ENCODE results near the gene FALEC. TPM values are rescaled to one million over a fixed set of nuclear protein-coding genes. Genes with fewer than 3 reads are reported as not detected.

FALEC gene
- total RNA-seq, 2 experiments from 2014 or later, result 0.64 TPM; not detected in 1

GRCh38 chr1:150574260-150575071, 58.9 kb downstream of the FALEC start:
- H3K36me3 Mint-ChIP-seq (ENCODE audit: low read depth), result peaks cover 92% of the 10 kb centered on the region
- ChIA-PET POLR2A (interaction anchor here (6.4 kb wide), 1 partner anchor 13 kb away, joined by 41 read pairs; no protein-coding TSS in a partner anchor), CTCF (interaction anchor here (0.5 to 14.6 kb wide), 4 partner anchors 8 to 402 kb away, joined by 3 to 158 read pairs (median 3); no protein-coding TSS in a partner anchor)
- peaks cover 48% of the 10 kb centered on the region for H3K4me1 Mint-ChIP-seq
- H3K9me3 Mint-ChIP-seq, result no peaks in the 10 kb centered on the region
- no peak for DNase-seq
- H3K27ac Mint-ChIP-seq, result peak overlapping the region; percentile 98
- no peaks in the 10 kb centered on the region for H3K27me3 Mint-ChIP-seq
- H3K4me3 Mint-ChIP-seq, result peak overlapping the region; percentile 99

- no peak for DNase-seq
- ChIA-PET CTCF (interaction anchor here (0.5 to 14.6 kb wide), 4 partner anchors 9 to 401 kb away, joined by 3 to 158 read pairs (median 3); no protein-coding TSS in a partner anchor), POLR2A (interaction anchor here (6.4 kb wide), 1 partner anchor 13 kb away, joined by 41 read pairs; no protein-coding TSS in a partner anchor)
- Mint-ChIP-seq H3K4me1 (peaks cover 46% of the 10 kb centered on the region), H3K9me3 (no peaks in the 10 kb centered on the region), H3K36me3 (ENCODE audit: low read depth) (peaks cover 86% of the 10 kb centered on the region), H3K27me3 (no peaks in the 10 kb centered on the region), H3K4me3 (peak overlapping the region; percentile 99), H3K27ac (peak overlapping the region; percentile 98)
Measured at GRCh38 chr1:150575072-150575489, 59.5 kb downstream of the FALEC start.

GRCh38 chr1:150575518-150576366, 60.2 kb downstream of the FALEC start:
- no peak for DNase-seq
- CTCF ChIA-PET, result interaction anchor here (1.4 to 14.6 kb wide), 3 partner anchors 8 to 401 kb away, joined by 3 to 158 read pairs (median 10); no protein-coding TSS in a partner anchor
- POLR2A ChIA-PET, result interaction anchor here (1.3 to 6.4 kb wide), 4 partner anchors 8 to 54 kb away, joined by 5 to 50 read pairs (median 24); partner anchors contain the start of gene ENSA
- Mint-ChIP-seq H3K9me3 (no peaks in the 10 kb centered on the region), H3K4me3 (peak overlapping the region; percentile 99), H3K4me1 (peaks cover 46% of the 10 kb centered on the region), H3K36me3 (ENCODE audit: low read depth) (peaks cover 84% of the 10 kb centered on the region), H3K27ac (peak overlapping the region; percentile 98), H3K27me3 (no peaks in the 10 kb centered on the region)

- Mint-ChIP-seq H3K36me3 (ENCODE audit: low read depth) (peaks cover 78% of the 10 kb centered on the region), H3K4me1 (peaks cover 45% of the 10 kb centered on the region), H3K9me3 (no peaks in the 10 kb centered on the region), H3K27ac (peak overlapping the region; percentile 98), H3K4me3 (peak overlapping the region; percentile 99), H3K27me3 (no peaks in the 10 kb centered on the region)
- POLR2A ChIA-PET, result interaction anchor here (1.3 to 4.6 kb wide), 3 partner anchors 9 to 53 kb away, joined by 5 to 50 read pairs (median 7); partner anchors contain the start of gene ENSA
- CTCF ChIA-PET, result interaction anchor here (0.6 to 14.6 kb wide), 3 partner anchors 8 to 400 kb away, joined by 3 to 158 read pairs (median 10); no protein-coding TSS in a partner anchor
- DNase-seq, result no peak
Measured at GRCh38 chr1:150576367-150576711, 60.8 kb downstream of the FALEC start.

GRCh38 chr1:150576794-150577556, 61.4 kb downstream of the FALEC start:
- Mint-ChIP-seq H3K4me1 (peaks cover 40% of the 10 kb centered on the region), H3K4me3 (peak overlapping the region; percentile 99), H3K36me3 (ENCODE audit: low read depth) (peaks cover 76% of the 10 kb centered on the region), H3K27me3 (no peaks in the 10 kb centered on the region), H3K9me3 (no peaks in the 10 kb centered on the region), H3K27ac (peak overlapping the region; percentile 98)
- CTCF ChIA-PET, result interaction anchor here (0.6 to 14.6 kb wide), 4 partner anchors 9 to 399 kb away, joined by 3 to 158 read pairs (median 7); no protein-coding TSS in a partner anchor
- no peak for DNase-seq
- POLR2A ChIA-PET, result interaction anchor here (0.9 to 4.6 kb wide), 4 partner anchors 9 to 61 kb away, joined by 5 to 50 read pairs (median 6); partner anchors contain the start of genes ENSA and FALEC

GRCh38 chr1:150577557-150578271, 62.2 kb downstream of the FALEC start:
- H3K4me3 Mint-ChIP-seq, result peak overlapping the region; percentile 99
- DNase-seq, result peak; percentile 46
- no peaks in the 10 kb centered on the region for H3K27me3 Mint-ChIP-seq
- peak overlapping the region; percentile 98 for H3K27ac Mint-ChIP-seq
- peaks cover 38% of the 10 kb centered on the region for H3K4me1 Mint-ChIP-seq
- no peaks in the 10 kb centered on the region for H3K9me3 Mint-ChIP-seq
- POLR2A ChIA-PET, result interaction anchor here (0.9 to 4.6 kb wide), 2 partner anchors 15 to 62 kb away, joined by 6 to 50 read pairs; partner anchors contain the start of gene FALEC
- peaks cover 69% of the 10 kb centered on the region for H3K36me3 Mint-ChIP-seq (ENCODE audit: low read depth)
- CTCF ChIA-PET, result interaction anchor here (1.2 to 14.6 kb wide), 4 partner anchors 10 to 44 kb away, joined by 4 to 158 read pairs (median 7); no protein-coding TSS in a partner anchor

- no peaks in the 10 kb centered on the region for H3K9me3 Mint-ChIP-seq
- H3K27me3 Mint-ChIP-seq, result no peaks in the 10 kb centered on the region
- peaks cover 61% of the 10 kb centered on the region for H3K36me3 Mint-ChIP-seq (ENCODE audit: low read depth)
- H3K4me1 Mint-ChIP-seq, result peaks cover 30% of the 10 kb centered on the region
- peak overlapping the region; percentile 98 for H3K27ac Mint-ChIP-seq
- peak; percentile 61 for DNase-seq
- ChIA-PET POLR2A (interaction anchor here (0.6 to 4.6 kb wide), 5 partner anchors 8 to 51 kb away, joined by 3 to 50 read pairs (median 9); partner anchors contain the start of gene ENSA), CTCF (interaction anchor here (1.1 to 14.6 kb wide), 6 partner anchors 8 to 423 kb away, joined by 3 to 158 read pairs (median 6); no protein-coding TSS in a partner anchor)
- peak overlapping the region; percentile 99 for H3K4me3 Mint-ChIP-seq
Measured at GRCh38 chr1:150578272-150579109, 62.9 kb downstream of the FALEC start.

GRCh38 chr1:150579110-150579944, 63.8 kb downstream of the FALEC start, which contains the start of gene MCL1:
Gene MCL1, minus strand, starts transcription at chr1:150579610. Its CDS starts 80 bp downstream, at chr1:150579530.
- Mint-ChIP-seq H3K4me3 (peak within 1 kb of the TSS; percentile 99), H3K27me3 (no peaks in the 10 kb centered on the region), H3K9me3 (no peaks in the 10 kb centered on the region), H3K36me3 (ENCODE audit: low read depth) (peaks cover 54% of the 10 kb centered on the region), H3K27ac (peak within 1 kb of the TSS; percentile 98), H3K4me1 (peaks cover 25% of the 10 kb centered on the region)
- peak; percentile 93 for DNase-seq
- ChIA-PET CTCF (interaction anchor here (0.7 to 14.6 kb wide), 12 partner anchors 9 to 467 kb away, joined by 3 to 158 read pairs (median 4); no protein-coding TSS in a partner anchor), POLR2A (interaction anchor here (0.6 to 4.6 kb wide), 8 partner anchors 9 to 50 kb away, joined by 3 to 50 read pairs (median 8); partner anchors contain the start of gene ENSA)

- Mint-ChIP-seq H3K27ac (peak overlapping the region; percentile 91), H3K4me1 (peaks cover 19% of the 10 kb centered on the region), H3K36me3 (ENCODE audit: low read depth) (peaks cover 46% of the 10 kb centered on the region), H3K27me3 (no peaks in the 10 kb centered on the region), H3K4me3 (peak overlapping the region; percentile 99), H3K9me3 (no peaks in the 10 kb centered on the region)
- ChIA-PET CTCF (interaction anchor here (0.8 to 14.6 kb wide), 8 partner anchors 9 to 467 kb away, joined by 3 to 158 read pairs (median 6); no protein-coding TSS in a partner anchor), POLR2A (interaction anchor here (0.8 to 4.6 kb wide), 7 partner anchors 10 to 49 kb away, joined by 4 to 50 read pairs (median 9); partner anchors contain the start of gene ENSA)
- no peak for DNase-seq
Measured at GRCh38 chr1:150579945-150580642, 64.5 kb downstream of the FALEC start.

Measured in activated CD4-positive, alpha-beta T cell treated with anti-CD3 and anti-CD28 coated beads, Interleukin-2, amount 10 ng/mL, durations not matched to agents 7 days and 5 days (primary cell).